GM15510 (cell line): Measurements from ENCODE around the gene AFG1L.

ENCODE experiments used
- POLR2A ChIP-seq: IDR thresholded peaks from 3 replicates; pipeline ENCODE4 v1.6.1; 2011; ENCODE audit warnings: borderline replicate concordance; ENCODE audit not compliant: insufficient read length; ENCODE audit errors: extremely low read depth

AFG1L gene

GRCh38 chr6:108574457-108575141 lies 279.7 kb downstream of the AFG1L start:
- no peak for TF ChIP-seq POLR2A
